Urinary bladder (tissue), 4 donors: ENCODE results near the gene TMEM82. TPM values are rescaled to one million over a fixed set of nuclear protein-coding genes. Genes with fewer than 3 reads are reported as not detected.
"Not testable (repeated sequence)": the region's sequence is repeated elsewhere in the genome, so short reads cannot be mapped to it uniquely, and the experiment has no call there.

Source experiments
- DNase-seq: peaks from one replicate; pipeline ENCODE4 v3.0.0-alpha.2; 2015; ENCODE audit errors: extremely low spot score
- H3K27ac ChIP-seq: one replicate; pipeline ENCODE4 v1.5.1; 2013; ENCODE audit warnings: low read depth, mild to moderate bottlenecking, moderate library complexity
- H3K36me3 ChIP-seq: one replicate; pipeline ENCODE4 v1.6.1; 2013; ENCODE audit warnings: mild to moderate bottlenecking, moderate library complexity; ENCODE audit not compliant: insufficient read depth
- H3K4me1 ChIP-seq: one replicate; pipeline ENCODE4 v1.6.1; 2013; ENCODE audit warnings: mild to moderate bottlenecking, moderate library complexity; ENCODE audit not compliant: insufficient read depth
- H3K4me3 ChIP-seq: one replicate; pipeline ENCODE4 v1.5.1; 2013; ENCODE audit warnings: low read depth, low read length
- WGBS: extraction: QIAGEN DNeasy Blood & Tissue Kit; methylation state at CpG from one replicate; pipeline ENCODE4 v1.1.7; 2013; 5-methylcytosine and 5-hydroxymethylcytosine counted together
- polyA plus RNA-seq: library from polyadenylated mRNA; stranded (reverse); fragments of 200-250 nt; gene quantifications from one replicate; pipeline ENCODE4 v1.2.3, GENCODE V29; 2013
- total RNA-seq: library from RNA; depleted of rRNA; stranded (reverse); fragments of >200 nt; gene quantifications from one replicate; pipeline ENCODE4 v1.2.3, GENCODE V29; 2014
- donor health status: healthy with polysubstance abuse.
- donor health status: healthy.

Gene TMEM82
- not detected for total RNA-seq
- not detected for polyA plus RNA-seq

DNA sequence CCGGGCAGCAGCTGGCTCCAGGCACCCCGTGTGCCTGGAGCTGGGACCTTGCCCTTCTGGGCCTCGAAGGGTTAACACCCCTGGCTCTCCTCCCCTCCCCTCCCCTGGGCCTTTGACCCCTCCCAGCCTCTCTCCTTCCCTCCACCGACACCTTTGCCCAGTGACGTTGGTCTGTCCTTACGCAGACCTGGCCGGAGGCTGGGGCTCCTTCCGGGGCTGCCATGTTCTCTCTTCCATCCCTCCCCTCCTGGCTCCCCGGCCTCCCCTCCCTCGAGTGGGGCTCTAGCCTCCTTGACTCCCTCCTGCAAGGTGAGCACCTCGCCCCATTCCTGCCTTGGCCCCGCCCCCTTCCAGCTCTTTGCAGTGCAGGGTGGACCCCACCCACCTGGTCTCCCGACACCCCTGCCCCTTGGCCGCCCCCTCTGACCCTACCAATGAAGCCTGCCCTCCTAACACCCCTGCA is at the start of gene TMEM82:
Gene TMEM82, plus strand, starts transcription at position 161 of the 463 bp plus-strand sequence. Its CDS starts 61 bp downstream, at position 222.
- WGBS, result 32% methylated on average over 14 of the region's 14 CpGs
- H3K27ac ChIP-seq, result no peak within 1 kb of the TSS

DNA sequence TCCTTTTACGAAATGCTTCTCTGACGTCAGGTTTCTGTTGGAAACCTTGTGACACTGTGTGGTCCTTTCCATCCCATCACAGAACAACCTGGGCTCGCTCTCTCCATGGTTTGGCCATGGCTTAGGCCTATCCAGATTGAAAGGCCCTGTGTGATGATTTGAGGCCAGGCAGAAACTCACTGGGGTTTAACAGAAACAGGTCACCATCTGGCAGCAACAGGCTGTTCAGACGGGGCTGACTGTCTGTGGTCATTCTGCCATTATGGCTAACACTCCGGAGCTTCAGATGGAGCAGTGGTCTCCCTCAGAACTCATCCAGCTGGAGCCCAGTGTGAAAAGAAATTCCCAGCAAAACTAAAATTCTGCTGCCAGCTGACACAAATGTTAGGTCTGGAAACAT is 48.9 kb upstream of the TMEM82 start:
- DNase-seq, result no peak
- H3K4me3 ChIP-seq, result no peak overlapping the region
- 73% methylated on average over 5 of the region's 5 CpGs for WGBS
- no peaks in the 10 kb centered on the region for H3K36me3 ChIP-seq
- H3K4me1 ChIP-seq, result no peaks in the 10 kb centered on the region
- no peak overlapping the region for H3K27ac ChIP-seq

More for the DNA sequence above, at the start of gene TMEM82:
- Histone ChIP-seq H3K4me1 (no peaks in the 10 kb centered on the region), H3K4me3 (no peak within 1 kb of the TSS), H3K36me3 (no peaks in the 10 kb centered on the region)
- no peak for DNase-seq

DNA sequence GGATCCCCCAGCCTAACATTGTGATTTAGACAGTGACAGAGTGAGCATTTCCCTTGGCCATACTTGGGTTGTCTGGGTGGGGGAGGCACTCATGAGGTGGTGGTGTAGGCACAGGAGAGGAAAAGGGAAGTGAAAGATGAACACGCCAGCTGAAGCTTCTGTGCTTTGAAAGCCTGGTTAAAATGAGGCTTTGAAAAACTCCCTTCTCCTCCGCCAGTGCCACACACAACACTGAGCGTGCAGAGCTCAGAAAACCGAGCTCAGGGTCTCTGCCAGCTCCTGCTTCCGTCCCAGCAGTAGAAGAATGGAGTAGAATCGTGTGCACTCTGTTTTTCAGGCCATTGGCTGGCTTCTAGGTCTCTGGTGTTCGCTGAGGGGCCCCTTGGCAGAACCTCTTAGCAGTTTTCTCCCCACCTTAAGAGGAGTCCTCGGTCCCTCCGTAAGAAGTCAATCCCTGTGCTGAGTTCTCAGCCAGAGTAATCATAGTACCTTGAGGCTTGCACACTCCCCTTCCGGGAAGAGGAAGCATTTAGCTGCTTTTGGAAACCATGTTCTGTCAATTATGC is 45.3 kb upstream of the TMEM82 start:
- no peaks in the 10 kb centered on the region for H3K4me1 ChIP-seq
- WGBS, result 71% methylated on average over 10 of the region's 10 CpGs
- H3K4me3 ChIP-seq, result no peak overlapping the region
- H3K36me3 ChIP-seq, result no peaks in the 10 kb centered on the region
- no peak overlapping the region for H3K27ac ChIP-seq
- DNase-seq, result no peak

DNA sequence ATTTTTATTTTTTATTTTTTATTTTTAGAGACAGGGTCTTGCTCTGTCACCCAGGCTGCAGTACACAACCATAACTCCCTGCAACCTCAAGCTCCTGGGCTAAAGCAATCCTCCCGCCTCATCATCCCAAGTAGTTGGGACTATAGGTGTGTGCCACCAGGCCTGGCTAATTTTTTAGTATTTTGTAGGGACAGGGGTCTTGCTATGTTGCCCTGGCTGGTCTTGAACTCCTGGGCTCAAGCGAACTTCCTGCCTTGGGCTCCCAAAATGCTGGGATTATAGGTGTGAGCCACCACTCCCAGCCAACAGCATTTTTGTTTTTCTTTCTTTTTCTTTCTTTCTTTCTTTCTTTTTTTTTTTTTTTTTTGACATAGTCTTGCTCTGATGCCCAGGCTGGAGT is 44.1 kb upstream of the TMEM82 start:
- Histone ChIP-seq H3K36me3 (no peaks in the 10 kb centered on the region), H3K4me3 (no peak overlapping the region), H3K4me1 (no peaks in the 10 kb centered on the region), H3K27ac (no peak overlapping the region)
- WGBS, result 97% methylated on average over 2 of the region's 2 CpGs
- DNase-seq, result no peak

DNA sequence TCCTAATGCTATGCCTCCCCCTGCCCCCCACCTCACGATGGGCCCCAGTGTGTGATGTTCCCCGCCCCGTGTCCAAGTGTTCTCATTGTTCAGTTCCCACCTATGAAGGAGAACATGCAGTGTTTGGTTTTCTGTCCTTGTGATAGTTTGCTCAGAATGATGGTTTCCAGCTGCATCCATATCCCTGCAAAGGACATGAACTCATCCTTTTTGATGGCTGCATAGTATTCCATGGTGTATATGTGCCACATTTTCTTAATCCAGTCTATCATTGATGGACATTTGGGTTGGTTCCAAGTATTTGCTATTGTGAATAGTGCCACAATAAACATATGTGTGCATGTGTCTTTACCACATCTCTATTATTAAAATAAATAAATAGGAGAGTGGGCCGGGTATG is 43.0 kb upstream of the TMEM82 start:
- H3K36me3 ChIP-seq, H3K27ac ChIP-seq, H3K4me3 ChIP-seq, DNase-seq, H3K4me1 ChIP-seq: not testable (repeated sequence)
- 94% methylated on average over 4 of the region's 4 CpGs for WGBS

DNA sequence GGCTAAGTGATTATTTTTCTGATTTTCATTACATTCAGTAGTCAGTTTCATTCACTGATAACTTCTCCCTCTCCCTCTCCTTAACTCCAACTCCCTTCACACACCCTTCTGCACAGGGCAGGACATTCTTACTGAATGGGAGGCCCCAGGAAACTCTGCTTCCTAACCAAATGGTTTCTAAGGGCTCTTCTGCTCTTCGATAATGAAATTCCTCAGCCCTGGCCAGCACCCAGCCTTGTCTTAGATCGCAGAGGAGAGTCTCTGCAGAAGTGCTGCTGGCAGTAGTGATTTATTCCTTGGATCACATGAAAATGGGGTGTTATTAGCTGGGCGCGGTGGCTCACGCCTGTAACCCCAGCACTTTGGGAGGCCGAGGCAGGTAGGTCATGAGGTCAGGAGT is 41.8 kb upstream of the TMEM82 start:
- Histone ChIP-seq H3K27ac (no peak overlapping the region), H3K4me3 (no peak overlapping the region), H3K4me1 (no peaks in the 10 kb centered on the region), H3K36me3 (no peaks in the 10 kb centered on the region)
- 39% methylated on average over 6 of the region's 6 CpGs for WGBS
- no peak for DNase-seq

DNA sequence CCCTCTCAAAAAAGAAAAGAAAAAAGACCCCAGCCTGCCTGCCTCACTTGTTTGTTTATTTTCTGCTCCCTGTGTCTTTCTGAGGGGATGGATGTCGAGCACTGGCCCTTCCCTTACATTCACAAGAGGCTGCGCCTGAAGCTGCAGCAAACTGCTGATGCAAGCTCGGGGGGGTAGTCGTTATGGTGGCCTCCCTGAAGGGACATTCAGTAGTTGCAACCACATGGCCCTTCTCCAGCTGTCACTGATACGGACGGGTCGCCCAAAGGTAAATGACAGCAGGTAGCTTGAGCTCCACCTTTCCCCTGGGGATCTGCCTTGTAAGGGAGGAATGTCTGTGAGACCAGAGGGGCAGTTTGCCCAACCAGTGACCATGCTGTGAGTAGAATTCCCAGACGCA is 40.5 kb upstream of the TMEM82 start:
- DNase-seq, result no peak
- Histone ChIP-seq H3K36me3 (no peaks in the 10 kb centered on the region), H3K4me3 (no peak overlapping the region), H3K4me1 (no peaks in the 10 kb centered on the region), H3K27ac (no peak overlapping the region)
- 91% methylated on average over 8 of the region's 8 CpGs for WGBS

DNA sequence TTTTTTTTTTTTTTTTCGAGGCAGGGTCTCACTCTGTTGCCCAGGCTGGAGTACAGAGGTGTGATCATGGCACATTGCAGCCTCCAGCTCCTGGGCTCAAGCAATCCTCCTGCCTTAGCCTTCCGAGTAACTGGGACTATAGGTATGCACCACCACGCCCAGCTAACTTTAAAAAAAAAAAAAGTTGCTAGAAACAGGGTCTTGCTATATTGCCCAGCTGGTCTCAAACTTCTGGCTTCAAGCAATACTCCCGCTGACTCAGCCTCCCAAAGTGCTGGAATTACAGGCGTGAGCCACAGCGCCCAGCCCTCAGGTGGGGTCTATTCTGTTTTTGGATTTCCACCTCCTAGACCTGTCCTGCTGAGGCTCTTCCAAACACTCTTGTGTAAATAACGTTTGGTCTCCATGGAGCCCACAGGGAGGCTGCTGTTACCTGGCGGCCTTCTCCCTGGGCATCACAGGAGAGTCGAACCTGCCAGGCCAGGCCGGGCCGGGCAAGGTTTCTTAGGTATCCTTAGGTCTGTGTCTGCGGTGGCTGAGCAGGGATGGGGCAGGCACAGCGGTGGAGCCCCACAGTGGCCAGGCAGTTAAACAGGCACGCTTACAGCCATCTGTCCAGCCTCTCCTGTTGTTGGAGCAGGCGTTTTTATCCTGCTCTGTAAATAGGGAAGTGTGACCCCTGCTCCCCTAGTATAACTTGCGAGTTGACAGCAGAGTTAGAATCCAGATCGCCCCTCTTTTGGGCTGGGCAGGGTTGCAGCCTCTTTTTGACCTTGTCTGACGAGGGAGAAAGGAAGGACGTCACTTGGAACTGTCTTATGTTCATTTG is 39.4 kb upstream of the TMEM82 start:
- Histone ChIP-seq H3K4me1 (no peaks in the 10 kb centered on the region), H3K4me3 (no peak overlapping the region), H3K27ac (peak overlapping the region; percentile 82), H3K36me3 (no peaks in the 10 kb centered on the region)
- 60% methylated on average over 19 of the region's 19 CpGs for WGBS
- DNase-seq, result no peak

DNA sequence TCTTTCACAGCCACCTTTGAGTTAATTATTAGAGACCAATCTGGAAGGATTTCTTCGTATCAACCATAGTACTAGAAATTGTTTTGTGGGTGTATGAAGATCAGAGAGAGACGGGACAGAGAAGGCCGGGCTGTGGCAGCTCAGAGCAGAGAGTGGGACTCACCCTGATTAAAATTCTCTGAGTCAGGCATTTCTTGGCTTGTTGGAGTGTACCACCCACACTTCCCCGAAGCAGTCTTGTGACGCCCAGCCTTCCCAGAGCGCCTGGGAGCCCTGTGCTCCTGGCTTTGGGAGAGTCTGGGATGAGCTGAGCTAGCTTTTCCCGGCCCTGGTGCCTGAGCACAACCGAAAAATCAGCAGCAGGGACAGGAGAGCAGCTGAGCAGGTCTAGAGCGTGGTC is 38.7 kb upstream of the TMEM82 start:
- Histone ChIP-seq H3K4me3 (no peak overlapping the region), H3K36me3 (no peaks in the 10 kb centered on the region), H3K27ac (peak overlapping the region; percentile 82), H3K4me1 (no peaks in the 10 kb centered on the region)
- DNase-seq, result peak; percentile 66
- 21% methylated on average over 9 of the region's 9 CpGs for WGBS

DNA sequence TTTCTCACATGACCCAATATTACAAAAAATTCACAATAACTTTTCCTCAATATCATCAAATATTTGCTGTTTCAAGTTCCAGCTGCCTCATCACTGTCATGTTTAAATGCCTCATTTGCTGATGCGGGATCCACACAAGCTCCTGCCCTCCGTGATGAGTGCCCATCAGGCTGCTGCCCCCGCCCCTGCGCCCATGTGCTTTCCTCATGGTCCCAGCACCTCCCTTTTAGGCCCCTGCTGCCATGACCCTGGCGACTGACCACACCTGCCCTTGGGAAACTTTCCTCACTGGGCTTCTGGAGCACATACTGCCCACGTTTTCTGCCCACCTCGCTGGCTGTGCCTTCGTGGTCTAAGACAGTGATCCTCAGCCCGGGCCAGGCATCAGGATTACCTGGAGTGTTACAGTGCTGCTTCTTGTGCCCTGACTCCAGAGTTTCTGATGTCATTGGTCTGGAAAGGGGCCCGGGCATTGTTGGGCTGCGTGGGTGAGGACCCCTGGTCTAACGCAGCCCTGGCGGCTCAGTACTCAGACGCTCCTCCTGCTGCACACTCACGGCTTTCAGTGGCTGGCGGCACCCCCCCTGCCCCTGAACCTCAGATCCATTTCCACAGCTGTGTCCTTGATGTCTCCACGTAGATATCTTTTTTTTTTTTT is 37.6 kb upstream of the TMEM82 start:
- H3K4me1 ChIP-seq, result no peaks in the 10 kb centered on the region

DNA sequence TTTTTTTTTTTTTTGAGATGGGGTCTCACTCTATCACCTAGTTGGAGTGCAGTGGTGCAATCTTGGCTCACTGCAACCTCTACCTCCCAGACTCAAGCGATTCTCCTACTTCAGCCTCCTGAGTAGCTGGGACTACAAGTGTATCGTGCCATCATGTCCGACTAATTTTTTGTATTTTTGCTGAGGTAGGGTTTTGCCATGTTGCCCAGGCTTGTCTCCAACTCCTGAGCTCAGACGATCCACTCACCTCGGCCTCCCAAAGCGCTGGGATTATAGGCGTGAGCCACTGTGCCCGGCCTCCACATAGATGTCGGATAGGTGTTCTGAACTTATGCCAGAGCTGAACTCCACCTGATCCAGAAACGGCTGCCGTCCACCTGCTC is 37.1 kb upstream of the TMEM82 start:
- 93% methylated on average over 11 of the region's 11 CpGs for WGBS
- Histone ChIP-seq H3K4me3 (no peak overlapping the region), H3K4me1 (no peaks in the 10 kb centered on the region), H3K27ac (no peak overlapping the region), H3K36me3 (no peaks in the 10 kb centered on the region)
- DNase-seq, result no peak

More for the DNA sequence above, 37.6 kb upstream of the TMEM82 start:
- DNase-seq, result no peak
- H3K4me3 ChIP-seq, result no peak overlapping the region
- H3K27ac ChIP-seq, result peak overlapping the region; percentile 13
- no peaks in the 10 kb centered on the region for H3K36me3 ChIP-seq
- WGBS, result 69% methylated on average over 17 of the region's 17 CpGs

DNA sequence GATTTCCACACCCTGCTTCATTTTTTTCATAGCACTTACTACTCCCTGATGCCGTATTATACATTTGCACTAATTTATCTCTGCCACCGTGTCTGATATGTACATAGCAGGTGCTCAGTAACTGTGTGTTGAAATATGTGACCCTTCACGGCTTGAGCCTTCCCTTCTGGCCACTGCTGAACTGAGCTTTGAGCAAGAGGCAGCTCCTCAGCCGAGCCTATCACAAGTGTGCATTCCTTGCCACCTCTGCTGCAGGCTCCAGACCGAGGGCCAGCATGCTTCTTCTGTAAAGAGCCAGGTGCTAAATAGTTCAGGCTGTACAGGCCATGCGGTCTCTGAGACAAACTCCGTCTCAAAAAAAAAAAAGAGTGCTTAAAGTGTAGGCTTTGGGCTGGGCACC is 35.5 kb upstream of the TMEM82 start:
- H3K4me1 ChIP-seq, result no peaks in the 10 kb centered on the region
- no peak overlapping the region for H3K4me3 ChIP-seq
- H3K36me3 ChIP-seq, result no peaks in the 10 kb centered on the region
- DNase-seq, result no peak
- 79% methylated on average over 7 of the region's 7 CpGs for WGBS
- H3K27ac ChIP-seq, result no peak overlapping the region

DNA sequence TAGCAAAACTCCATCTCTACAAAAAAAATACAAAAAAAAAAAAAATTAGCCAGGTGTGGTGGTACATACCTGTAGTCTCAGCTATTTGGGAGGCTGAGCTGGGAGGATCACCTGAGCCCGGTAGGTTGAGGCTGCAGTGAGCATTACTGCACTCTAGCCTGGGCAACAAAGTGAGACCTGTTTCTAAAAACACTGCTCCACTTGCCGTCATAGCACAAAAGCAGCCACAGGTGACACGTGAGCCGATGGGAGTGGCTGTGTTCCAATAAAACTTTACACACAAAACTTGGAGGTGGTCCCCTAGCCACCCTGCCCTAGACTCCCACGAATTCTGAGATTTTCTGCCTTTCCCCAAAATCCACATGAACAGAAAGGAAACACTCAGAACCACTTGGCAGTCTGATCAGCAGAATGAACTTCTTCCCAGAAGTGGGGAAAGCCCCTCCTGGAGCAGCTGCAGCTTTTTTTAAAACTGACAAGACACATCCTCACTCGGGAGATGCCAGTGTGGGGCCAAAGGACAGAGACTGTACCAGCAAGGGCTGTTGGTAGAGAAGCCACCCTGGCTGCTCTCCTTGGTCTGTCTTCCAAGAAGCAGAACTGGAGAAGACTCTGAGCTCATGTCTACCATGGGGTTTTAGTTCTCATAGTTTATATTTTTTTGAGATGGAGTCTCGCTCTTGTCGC is 34.9 kb upstream of the TMEM82 start:
- H3K4me1 ChIP-seq, result no peaks in the 10 kb centered on the region
- H3K4me3 ChIP-seq, result no peak overlapping the region
- WGBS, result 73% methylated on average over 8 of the region's 8 CpGs

More for the DNA sequence above, 34.9 kb upstream of the TMEM82 start:
- no peak for DNase-seq
- H3K27ac ChIP-seq, result no peak overlapping the region
- no peaks in the 10 kb centered on the region for H3K36me3 ChIP-seq
